ENCODE data around the gene SEMA3C.

The SEMA3C gene

GRCh38 chr7:80734011-80734410 is 184.8 kb downstream of the SEMA3C start:
- DNase-seq (ENCODE audit: low read depth): no peak

- DNase-seq (ENCODE audit: low read depth): no peak
Observed at GRCh38 chr7:80733333-80733915, 185.4 kb downstream of the SEMA3C start.

GRCh38 chr7:80732630-80733029 is 186.2 kb downstream of the SEMA3C start:
- DNase-seq (ENCODE audit: low read depth): no peak

- DNase-seq (ENCODE audit: low read depth): no peak
Observed at GRCh38 chr7:80731281-80731680, 187.6 kb downstream of the SEMA3C start.

GRCh38 chr7:80729591-80730320 is 189.1 kb downstream of the SEMA3C start:
- DNase-seq (ENCODE audit: low read depth): no peak

GRCh38 chr7:80726666-80727065 is 192.2 kb downstream of the SEMA3C start:
- no peak for DNase-seq (ENCODE audit: low read depth)

GRCh38 chr7:80725181-80725611 is 193.7 kb downstream of the SEMA3C start:
- no peak for DNase-seq (ENCODE audit: low read depth)

GRCh38 chr7:80724249-80724871 is 194.5 kb downstream of the SEMA3C start:
- DNase-seq (ENCODE audit: low read depth): no peak

- no peak for DNase-seq (ENCODE audit: low read depth)
Observed at GRCh38 chr7:80722616-80723195, 196.1 kb downstream of the SEMA3C start.

- no peak for DNase-seq (ENCODE audit: low read depth)
Observed at GRCh38 chr7:80721883-80722615, 196.8 kb downstream of the SEMA3C start.

GRCh38 chr7:80720146-80720545 is 198.7 kb downstream of the SEMA3C start:
- DNase-seq (ENCODE audit: low read depth): no peak

- no peak for DNase-seq (ENCODE audit: low read depth)
Observed at GRCh38 chr7:80719261-80719660, 199.6 kb downstream of the SEMA3C start.

GRCh38 chr7:80711531-80711930 is 207.3 kb downstream of the SEMA3C start:
- DNase-seq (ENCODE audit: low read depth): no peak

GRCh38 chr7:80708123-80708522 is 210.7 kb downstream of the SEMA3C start:
- DNase-seq (ENCODE audit: low read depth): no peak

- DNase-seq (ENCODE audit: low read depth): no peak
Observed at GRCh38 chr7:80707318-80707717, 211.5 kb downstream of the SEMA3C start.

GRCh38 chr7:80705130-80705781 is 213.6 kb downstream of the SEMA3C start:
- DNase-seq (ENCODE audit: low read depth): no peak

GRCh38 chr7:80703272-80703671 is 215.6 kb downstream of the SEMA3C start:
- no peak for DNase-seq (ENCODE audit: low read depth)

- DNase-seq (ENCODE audit: low read depth): no peak
Observed at GRCh38 chr7:80699721-80700256, 219.1 kb downstream of the SEMA3C start.

- no peak for DNase-seq (ENCODE audit: low read depth)
Observed at GRCh38 chr7:80699045-80699638, 219.7 kb downstream of the SEMA3C start.

All from stimulated activated CD8-positive, alpha-beta memory T cell treated with anti-CD3 and anti-CD28 coated beads, Interleukin-15, amount 100 ng/mL, for 1 hour (primary cell).